Measurements from ENCODE around the gene PCOLCE2.

DNA sequence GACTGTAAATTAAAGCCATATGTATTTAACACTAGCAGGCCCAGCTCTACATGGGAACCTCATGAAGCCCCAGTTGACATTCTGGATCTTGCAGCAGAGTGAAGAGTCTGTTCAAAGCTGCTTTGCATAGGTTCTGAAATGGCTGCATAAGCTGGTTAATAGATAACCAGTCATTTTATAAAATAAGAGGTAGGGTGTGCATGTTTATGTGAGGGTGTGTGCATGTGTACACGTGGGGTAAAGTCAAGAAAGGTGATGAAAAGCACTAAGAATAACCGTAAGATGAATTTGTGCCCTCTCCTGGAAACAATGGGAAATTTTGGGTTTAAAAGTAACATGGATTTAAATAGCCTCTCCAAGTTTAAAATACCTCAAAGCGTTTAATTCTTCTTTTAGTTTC lies 41.6 kb upstream of the PCOLCE2 start:
- TF ChIP-seq, protein P1, sequence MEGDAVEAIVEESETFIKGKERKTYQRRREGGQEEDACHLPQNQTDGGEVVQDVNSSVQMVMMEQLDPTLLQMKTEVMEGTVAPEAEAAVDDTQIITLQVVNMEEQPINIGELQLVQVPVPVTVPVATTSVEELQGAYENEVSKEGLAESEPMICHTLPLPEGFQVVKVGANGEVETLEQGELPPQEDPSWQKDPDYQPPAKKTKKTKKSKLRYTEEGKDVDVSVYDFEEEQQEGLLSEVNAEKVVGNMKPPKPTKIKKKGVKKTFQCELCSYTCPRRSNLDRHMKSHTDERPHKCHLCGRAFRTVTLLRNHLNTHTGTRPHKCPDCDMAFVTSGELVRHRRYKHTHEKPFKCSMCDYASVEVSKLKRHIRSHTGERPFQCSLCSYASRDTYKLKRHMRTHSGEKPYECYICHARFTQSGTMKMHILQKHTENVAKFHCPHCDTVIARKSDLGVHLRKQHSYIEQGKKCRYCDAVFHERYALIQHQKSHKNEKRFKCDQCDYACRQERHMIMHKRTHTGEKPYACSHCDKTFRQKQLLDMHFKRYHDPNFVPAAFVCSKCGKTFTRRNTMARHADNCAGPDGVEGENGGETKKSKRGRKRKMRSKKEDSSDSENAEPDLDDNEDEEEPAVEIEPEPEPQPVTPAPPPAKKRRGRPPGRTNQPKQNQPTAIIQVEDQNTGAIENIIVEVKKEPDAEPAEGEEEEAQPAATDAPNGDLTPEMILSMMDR (IDR thresholded peaks at IDR 0.05) = no peak
- no peak for TF ChIP-seq POLR2A (IDR thresholded peaks at IDR 0.05)

All from uterus (tissue), 2 donors.